DND-41 (cell line): ENCODE data around the gene ARHGEF6.

Experiments
- CTCF ChIP-seq: IDR thresholded peaks from 2 replicates; pipeline ENCODE4 v1.5.1; 2012; ENCODE audit warnings: borderline replicate concordance, low read length, moderate library complexity, mild to moderate bottlenecking; ENCODE audit not compliant: poor library complexity, severe bottlenecking; ENCODE audit errors: extremely low read depth
- EZH2 ChIP-seq: IDR thresholded peaks from 3 replicates; pipeline ENCODE4 v1.6.1; 2012; ENCODE audit warnings: borderline replicate concordance, low read depth, mild to moderate bottlenecking, moderate library complexity, low read length, inconsistent platforms; ENCODE audit not compliant: severe bottlenecking

- TF ChIP-seq CTCF (peak; percentile 43), EZH2 (no peak)
Observed at GRCh38 chrX:136711147-136711546, 69.6 kb downstream of the ARHGEF6 start.
